Effector memory CD8-positive, alpha-beta T cell (primary cell): ENCODE results near the gene TTI1.
A peak's percentile ranks its signal among the peaks of the same experiment; 100 is the strongest.

Source experiments
- ATAC-seq: fragments of 150-1000 bp; cut with Tn5 transposase; replicated peaks from 2 replicates; pipeline ENCODE4 v1.10.0; 2021; ENCODE audit warnings: mild to moderate bottlenecking, moderate library complexity
- DNase-seq, 3 experiments: peaks; one replicate each; pipeline ENCODE4 v3.0.0; 2021
- H3K27ac Mint-ChIP-seq, 2 donors: one replicate each; pipeline ENCODE4 v1.8.0; 2022; ENCODE audit warnings: mild to moderate bottlenecking in 2 of 2, mixed read lengths in 2 of 2, moderate library complexity in 2 of 2
- H3K27me3 Mint-ChIP-seq, 2 donors: one replicate each; pipeline ENCODE4 v1.8.0; 2022; ENCODE audit warnings: mixed read lengths in 2 of 2
- H3K36me3 Mint-ChIP-seq: one replicate; pipeline ENCODE4 v1.8.0; 2022; ENCODE audit warnings: mild to moderate bottlenecking, moderate library complexity, mixed read lengths; ENCODE audit not compliant: insufficient read depth
- H3K4me1 Mint-ChIP-seq, 2 donors: one replicate each; pipeline ENCODE4 v1.8.0; 2022; ENCODE audit warnings: low read depth in 2 of 2, mixed read lengths in 2 of 2
- H3K4me3 Mint-ChIP-seq, 2 donors: one replicate each; pipeline ENCODE4 v1.8.0; 2022; ENCODE audit warnings: mild to moderate bottlenecking in 2 of 2, mixed read lengths in 2 of 2, moderate library complexity in 2 of 2
- H3K9me3 Mint-ChIP-seq, 2 donors: one replicate each; pipeline ENCODE4 v1.8.0; 2022; ENCODE audit warnings: mixed read lengths in 2 of 2

Gene TTI1

GRCh38 chr20:37999526-38000263 is 33.6 kb downstream of the TTI1 start:
- H3K36me3 Mint-ChIP-seq: peaks cover 58% of the 10 kb centered on the region

GRCh38 chr20:37997516-37997915 is 35.7 kb downstream of the TTI1 start:
- Mint-ChIP-seq H3K9me3 (no peaks in the 10 kb centered on the region), H3K4me3 (no peak overlapping the region), H3K27ac (peak overlapping the region in 1 of 2 donors; percentile 28), H3K27me3 (no peaks in the 10 kb centered on the region), H3K4me1 (no peaks in the 10 kb centered on the region), H3K36me3 (peaks cover 44% of the 10 kb centered on the region)
- ATAC-seq: no peak
- no peak for DNase-seq

More at GRCh38 chr20:37999526-38000263, 33.6 kb downstream of the TTI1 start:
- Mint-ChIP-seq H3K9me3 (no peaks in the 10 kb centered on the region), H3K4me3 (no peak overlapping the region), H3K4me1 (no peaks in the 10 kb centered on the region), H3K27me3 (no peaks in the 10 kb centered on the region), H3K27ac (no peak overlapping the region)
- DNase-seq (no peak), ATAC-seq (no peak)

- Mint-ChIP-seq H3K27ac (no peak overlapping the region), H3K27me3 (no peaks in the 10 kb centered on the region), H3K9me3 (no peaks in the 10 kb centered on the region), H3K4me1 (peaks cover 7% of the 10 kb centered on the region in 2 donors), H3K36me3 (peaks cover 40% of the 10 kb centered on the region), H3K4me3 (no peak overlapping the region)
- no peak for ATAC-seq
- DNase-seq: no peak
Observed at GRCh38 chr20:37995856-37996605, 37.2 kb downstream of the TTI1 start.

- Mint-ChIP-seq H3K27ac (peak overlapping the region in 1 of 2 donors; percentile 76), H3K9me3 (no peaks in the 10 kb centered on the region), H3K27me3 (no peaks in the 10 kb centered on the region), H3K36me3 (peaks cover 38% of the 10 kb centered on the region), H3K4me1 (peaks cover 19 to 22% of the 10 kb centered on the region in 2 donors), H3K4me3 (no peak overlapping the region)
- DNase-seq (no peak), ATAC-seq (no peak)
Observed at GRCh38 chr20:37994512-37994911, 38.7 kb downstream of the TTI1 start.

- no peak overlapping the region for H3K4me3 Mint-ChIP-seq
- peak in 2 of 3 experiments; percentile 2 to 5 for DNase-seq
- peaks cover 28% of the 10 kb centered on the region for H3K36me3 Mint-ChIP-seq
- peaks cover 19 to 24% of the 10 kb centered on the region in 2 donors for H3K4me1 Mint-ChIP-seq
- H3K27me3 Mint-ChIP-seq: no peaks in the 10 kb centered on the region
- H3K9me3 Mint-ChIP-seq: no peaks in the 10 kb centered on the region
- no peak for ATAC-seq
- peak overlapping the region in 1 of 2 donors; percentile 69 for H3K27ac Mint-ChIP-seq
Observed at GRCh38 chr20:37992802-37993409, 40.4 kb downstream of the TTI1 start.

GRCh38 chr20:37991908-37992307 is 41.3 kb downstream of the TTI1 start:
- no peaks in the 10 kb centered on the region for H3K9me3 Mint-ChIP-seq
- DNase-seq: no peak
- H3K27ac Mint-ChIP-seq: peak overlapping the region; percentile 69 to 96
- ATAC-seq: no peak
- no peak overlapping the region for H3K4me3 Mint-ChIP-seq
- peaks cover 19 to 24% of the 10 kb centered on the region in 2 donors for H3K4me1 Mint-ChIP-seq
- peaks cover 23% of the 10 kb centered on the region for H3K36me3 Mint-ChIP-seq
- H3K27me3 Mint-ChIP-seq: no peaks in the 10 kb centered on the region

- peaks cover 22% of the 10 kb centered on the region for H3K36me3 Mint-ChIP-seq
- H3K9me3 Mint-ChIP-seq: no peaks in the 10 kb centered on the region
- ATAC-seq (no peak), DNase-seq (no peak)
- peak overlapping the region in 1 of 2 donors; percentile 66 for H3K4me3 Mint-ChIP-seq
- peak overlapping the region; percentile 94 to 96 for H3K27ac Mint-ChIP-seq
- H3K4me1 Mint-ChIP-seq: peaks cover 19 to 24% of the 10 kb centered on the region in 2 donors
- no peaks in the 10 kb centered on the region for H3K27me3 Mint-ChIP-seq
Observed at GRCh38 chr20:37991157-37991866, 41.9 kb downstream of the TTI1 start.

- Mint-ChIP-seq H3K27ac (peak overlapping the region; percentile 94 to 96), H3K9me3 (no peaks in the 10 kb centered on the region), H3K36me3 (peaks cover 15% of the 10 kb centered on the region), H3K4me3 (peak overlapping the region; percentile 33 to 66), H3K27me3 (no peaks in the 10 kb centered on the region), H3K4me1 (peaks cover 19 to 24% of the 10 kb centered on the region in 2 donors)
- DNase-seq (peak; percentile 38 to 53 (median 46)), ATAC-seq (peak; percentile 94)
Observed at GRCh38 chr20:37990571-37991151, 42.6 kb downstream of the TTI1 start.

- H3K27me3 Mint-ChIP-seq: no peaks in the 10 kb centered on the region
- peak overlapping the region; percentile 94 to 96 for H3K27ac Mint-ChIP-seq
- no peak for ATAC-seq
- no peak for DNase-seq
- peak overlapping the region; percentile 33 to 66 for H3K4me3 Mint-ChIP-seq
- peaks cover 19 to 24% of the 10 kb centered on the region in 2 donors for H3K4me1 Mint-ChIP-seq
- H3K9me3 Mint-ChIP-seq: no peaks in the 10 kb centered on the region
- peaks cover 15% of the 10 kb centered on the region for H3K36me3 Mint-ChIP-seq
Observed at GRCh38 chr20:37989601-37990295, 43.5 kb downstream of the TTI1 start.

- H3K27me3 Mint-ChIP-seq: no peaks in the 10 kb centered on the region
- H3K9me3 Mint-ChIP-seq: no peaks in the 10 kb centered on the region
- peaks cover 19 to 24% of the 10 kb centered on the region in 2 donors for H3K4me1 Mint-ChIP-seq
- H3K36me3 Mint-ChIP-seq: peaks cover 15% of the 10 kb centered on the region
- peak overlapping the region in 1 of 2 donors; percentile 55 for H3K27ac Mint-ChIP-seq
- no peak overlapping the region for H3K4me3 Mint-ChIP-seq
- ATAC-seq (no peak), DNase-seq (no peak)
Observed at GRCh38 chr20:37988306-37988954, 44.8 kb downstream of the TTI1 start.

GRCh38 chr20:37987602-37988290 is 45.5 kb downstream of the TTI1 start:
- no peak for ATAC-seq
- Mint-ChIP-seq H3K9me3 (no peaks in the 10 kb centered on the region), H3K27me3 (no peaks in the 10 kb centered on the region)

More at GRCh38 chr20:37987602-37988290, 45.5 kb downstream of the TTI1 start:
- Mint-ChIP-seq H3K4me3 (no peak overlapping the region), H3K36me3 (peaks cover 15% of the 10 kb centered on the region), H3K4me1 (peaks cover 19 to 24% of the 10 kb centered on the region in 2 donors), H3K27ac (peak overlapping the region in 1 of 2 donors; percentile 55)
- DNase-seq: no peak
